Measurements from ENCODE around the gene TOP1.

Gene TOP1

GRCh38 chr20:41004531-41005360 is 23.9 kb upstream of the TOP1 start:
- TF ChIP-seq CTCF (IDR thresholded peaks at IDR 0.05; ENCODE audit: borderline replicate concordance, insufficient read depth, low read depth, low read length) = no peak
- H3K4me3 ChIP-seq (ENCODE audit: low read depth, low read length) = no peak overlapping the region

- no peak for TF ChIP-seq CTCF (IDR thresholded peaks at IDR 0.05; ENCODE audit: borderline replicate concordance, insufficient read depth, low read depth, low read length)
- no peak overlapping the region for H3K4me3 ChIP-seq (ENCODE audit: low read depth, low read length)
Observed at GRCh38 chr20:41005361-41005729, 23.3 kb upstream of the TOP1 start.

- H3K4me3 ChIP-seq (ENCODE audit: low read depth, low read length) = no peak overlapping the region
- no peak for TF ChIP-seq CTCF (IDR thresholded peaks at IDR 0.05; ENCODE audit: borderline replicate concordance, insufficient read depth, low read depth, low read length)
Observed at GRCh38 chr20:41006126-41006935, 22.3 kb upstream of the TOP1 start.

- TF ChIP-seq CTCF (IDR thresholded peaks at IDR 0.05; ENCODE audit: borderline replicate concordance, insufficient read depth, low read depth, low read length) = no peak
- H3K4me3 ChIP-seq (ENCODE audit: low read depth, low read length) = no peak overlapping the region
Observed at GRCh38 chr20:41006936-41007474, 21.6 kb upstream of the TOP1 start.

GRCh38 chr20:41007481-41007880 is 21.1 kb upstream of the TOP1 start:
- no peak overlapping the region for H3K4me3 ChIP-seq (ENCODE audit: low read depth, low read length)
- no peak for TF ChIP-seq CTCF (IDR thresholded peaks at IDR 0.05; ENCODE audit: borderline replicate concordance, insufficient read depth, low read depth, low read length)

GRCh38 chr20:41009946-41010345 is 18.7 kb upstream of the TOP1 start:
- no peak for TF ChIP-seq CTCF (IDR thresholded peaks at IDR 0.05; ENCODE audit: borderline replicate concordance, insufficient read depth, low read depth, low read length)
- H3K4me3 ChIP-seq (ENCODE audit: low read depth, low read length) = no peak overlapping the region

Data from GM12875 (cell line).